HepG2 (cell line): ENCODE measurements around the gene MTHFR. TPM values are rescaled to one million over a fixed set of nuclear protein-coding genes. Genes with fewer than 3 reads are reported as not detected.
A peak's percentile ranks its signal among the peaks of the same experiment; 100 is the strongest.

ENCODE experiments used
- ATAC-seq: fragments of 200-7000 bp; cut with Tn5 transposase; 3 replicates; pipeline ENCODE4 v1.9.1; 2020; ENCODE audit warnings: mild to moderate bottlenecking, moderate library complexity
- BruUV-seq: library from RNA; stranded (reverse); fragments of 400-500 nt; replicated peaks from 2 replicates; lab custom pipeline; 2021; lab: Mats Ljungman, UMichigan
- CTCF ChIA-PET: fragments of 300-600 bp; formaldehyde crosslinking; extraction: SDS; loops from one replicate; lab custom pipeline; 2021; ENCODE audit warnings: low total read pairs, inconsistent platforms, low intra/inter-chr PET ratio; lab: Yijun Ruan, JAX
- POLR2A ChIA-PET: fragments of 350-600 bp; sonication (Branson Sonifier 250); formaldehyde crosslinking; loops from one replicate; lab custom pipeline; 2020; ENCODE audit warnings: antibody characterized with exemption, inconsistent platforms; lab: Yijun Ruan, JAX
- DNase-seq: peaks from one replicate; pipeline ENCODE4 v3.0.0-alpha.2; 2015; ENCODE audit warnings: low spot score
- FAIRE-seq: peaks from 3 replicates; lab custom pipeline; 2011; peaks lifted over from hg19 to GRCh38; lab: Jason Lieb, UNC
- H2AFZ ChIP-seq: one replicate; pipeline ENCODE4 v1.6.1; 2011; ENCODE audit warnings: low read length, inconsistent platforms
- H3K27ac ChIP-seq: fragments of 300-600 bp; 3 replicates; pipeline ENCODE4 v1.8.0; 2011; ENCODE audit warnings: mixed run types, mild to moderate bottlenecking, mixed read lengths, low read length, inconsistent platforms; ENCODE audit not compliant: insufficient read depth; ENCODE audit errors: extremely low read length
- H3K27me3 ChIP-seq, 2 experiments: fragments of 200-600 bp in 1 of 2; 2 replicates in 1 of 2; 3 replicates in 1 of 2; pipeline versions ENCODE4 v1.6.0 to v1.8.0; 2011; ENCODE audit warnings: low read length in 2 of 2, mild to moderate bottlenecking in 2 of 2, moderate library complexity in 2 of 2, inconsistent platforms in 1 of 2; ENCODE audit not compliant: insufficient read depth in 2 of 2, control insufficient read depth in 1 of 2
- H3K36me3 ChIP-seq, 2 experiments: fragments of 200-600 bp in 1 of 2; replicated peaks in 1 of 2; 2 replicates in 1 of 2; 3 replicates in 1 of 2; pipeline versions ENCODE4 v1.5.1 to v1.8.0; 2011; ENCODE audit warnings: low read length in 2 of 2, inconsistent platforms in 1 of 2; ENCODE audit not compliant: insufficient read depth in 2 of 2, control insufficient read depth in 1 of 2
- H3K4me1 ChIP-seq: 2 replicates; pipeline ENCODE4 v1.5.1; 2012; ENCODE audit warnings: low read length, inconsistent platforms; ENCODE audit not compliant: insufficient read depth
- H3K4me2 ChIP-seq: 2 replicates; pipeline ENCODE4 v1.6.0; 2011; ENCODE audit warnings: low read depth, low read length, inconsistent platforms
- H3K4me3 ChIP-seq, 3 experiments: fragments of 200-600 bp in 1 of 3; sonication (generic), shearing (Covaris generic) in 1 of 3; replicated peaks in 1 of 3; 2 replicates each; pipeline ENCODE4 v1.5.1; 2011 to 2016; ENCODE audit warnings: low read length in 3 of 3, inconsistent platforms in 2 of 3, low read depth in 2 of 3, mild to moderate bottlenecking in 2 of 3, control low read depth in 1 of 3, mixed read lengths in 1 of 3; ENCODE audit not compliant: insufficient read depth in 1 of 3
- H3K79me2 ChIP-seq: one replicate; pipeline ENCODE4 v1.6.1; 2011; ENCODE audit warnings: low read length, inconsistent platforms; ENCODE audit not compliant: insufficient read depth
- H3K9ac ChIP-seq: 2 replicates; pipeline ENCODE4 v1.6.0; 2011; ENCODE audit warnings: mild to moderate bottlenecking, low read depth, low read length, inconsistent platforms; ENCODE audit not compliant: insufficient read depth
- H3K9me3 ChIP-seq: 2 replicates; pipeline ENCODE4 v1.5.1; 2012; ENCODE audit warnings: mild to moderate bottlenecking, low read length
- H4K20me1 ChIP-seq: 2 replicates; pipeline ENCODE4 v1.6.0; 2011; ENCODE audit warnings: inconsistent platforms, mild to moderate bottlenecking, low read length, moderate library complexity; ENCODE audit not compliant: insufficient read depth
- AKAP8 ChIP-seq: sonication (generic); formaldehyde crosslinking; IDR thresholded peaks from 2 replicates; pipeline ENCODE4 v1.5.1; 2020; ENCODE audit warnings: mild to moderate bottlenecking, missing genetic modification reagents
- ASH2L ChIP-seq: fragments of 300-600, 200-600 bp; sonication (generic); IDR thresholded peaks from 2 replicates; pipeline ENCODE4 v1.7.0; 2017; ENCODE audit warnings: low read depth, mild to moderate bottlenecking, moderate library complexity, mixed read lengths, low read length; ENCODE audit not compliant: insufficient read length
- CTCF ChIP-seq: sonication (generic); formaldehyde crosslinking; IDR thresholded peaks from 2 replicates; pipeline ENCODE4 v1.5.0; 2020; ENCODE audit warnings: mild to moderate bottlenecking, missing genetic modification reagents, moderate library complexity
- FOXJ3 ChIP-seq: sonication (generic); formaldehyde crosslinking; IDR thresholded peaks from 2 replicates; pipeline ENCODE4 v1.4.0; 2020; ENCODE audit warnings: missing genetic modification reagents, mild to moderate bottlenecking, borderline replicate concordance
- ZBTB20 ChIP-seq: sonication (generic); formaldehyde crosslinking; IDR thresholded peaks from 2 replicates; pipeline ENCODE4 v1.8.1; 2023; ENCODE audit warnings: missing genetic modification reagents, low read depth, mild to moderate bottlenecking, borderline replicate concordance
- ZNF33A ChIP-seq: sonication (generic); formaldehyde crosslinking; IDR thresholded peaks from 2 replicates; pipeline ENCODE4 v1.5.1; 2020; ENCODE audit warnings: missing genetic modification reagents, mild to moderate bottlenecking, moderate library complexity, borderline replicate concordance
- WGBS: methylation state at CpG from one replicate; pipeline ENCODE4 v1.1.6; 2017; ENCODE audit warnings: low lambda C conversion rate; 5-methylcytosine and 5-hydroxymethylcytosine counted together
- in situ Hi-C: cut with HindIII; loops from 2 replicates; pipeline ENCODE4 v1.10.0; 2017; ENCODE audit warnings: low pct_unique_long_range_greater_than_20kb; ENCODE audit not compliant: extremely low pct_ligation_motif_present
- intact Hi-C: fragments of 100-400 bp; cut with micrococcal nuclease; formaldehyde crosslinking; loops from one replicate; pipeline ENCODE4 v1.10.0; 2022; ENCODE audit not compliant: unreplicated experiment
- polyA plus RNA-seq, 8 experiments: library from polyadenylated mRNA; depleted of rRNA in 3 of 8; stranded (reverse) in 7 of 8; unstranded in 1 of 8; fragments of >200 nt; fragmentation: Illumina TruSeq in 4 of 8; extraction: Trizol in 4 of 8; gene quantifications; 2 replicates each; pipeline versions ENCODE4 v1.2.1 to v1.2.3, GENCODE V29; 2011 to 2016; ENCODE audit warnings: low read depth in 4 of 8, missing spikeins in 1 of 8, mixed read lengths in 1 of 8; ENCODE audit not compliant: insufficient read depth in 1 of 8
- total RNA-seq, 5 experiments: library from RNA; depleted of rRNA; stranded (reverse); fragments of >200 nt; fragmentation: Illumina TruSeq; extraction: Trizol; gene quantifications; 2 replicates each; pipeline ENCODE4 v1.2.3, GENCODE V29; 2016; ENCODE audit warnings: low read depth in 1 of 5

MTHFR gene
- total and polyA plus RNA-seq, 2 of the 13 experiments (the other 11 are each of a cell fraction or from before 2014, with no cell fraction given) = 3.8 to 8.2 TPM

- TF ChIP-seq FOXJ3 (CRISPR knock-in tag) = no peak
- TF ChIP-seq ZNF33A (CRISPR knock-in tag) = no peak
- TF ChIP-seq CTCF (CRISPR knock-in tag) = peak; percentile 73
- TF ChIP-seq AKAP8 = no peak
- no peak for TF ChIP-seq ASH2L
Measured at GRCh38 chr1:11749203-11749689, 56.5 kb downstream of the MTHFR start (continued).

GRCh38 chr1:11748294-11749202 is 57.2 kb downstream of the MTHFR start:
- in situ Hi-C loops = no loop called here
- WGBS = 98% methylated on average over 17 of the region's 27 CpGs
- no peak overlapping the region for H3K4me2 ChIP-seq
- DNase-seq (no peak), FAIRE-seq (no peak), ATAC-seq (peak; percentile 10; the same call in 2 of the 3 replicates)
- ChIA-PET CTCF (no interaction called here), POLR2A (interaction anchor here (1.2 kb wide), 1 partner anchor 103 kb away, joined by 3 read pairs; no protein-coding TSS in a partner anchor)
- intact Hi-C loops = no loop called here
- no peaks in the 10 kb centered on the region for H3K79me2 ChIP-seq
- no peak overlapping the region for H3K9ac ChIP-seq
- H3K36me3 ChIP-seq = peaks cover 1 to 4% of the 10 kb centered on the region in 2 experiments; a peak in 2 of 5 replicates
- H3K4me3 ChIP-seq = no peak overlapping the region
- no peaks in the 10 kb centered on the region for H3K27me3 ChIP-seq
- TF ChIP-seq ZBTB20 (CRISPR knock-in tag) = no peak
- no peaks in the 10 kb centered on the region for H4K20me1 ChIP-seq
- H3K4me1 ChIP-seq = peaks cover 10% of the 10 kb centered on the region; the same call in 1 of the 2 replicates
- H3K9me3 ChIP-seq = no peaks in the 10 kb centered on the region
- BruUV-seq = no TSS peak
- H3K27ac ChIP-seq = no peak overlapping the region
- H2AFZ ChIP-seq = no peak overlapping the region
